C4-2B (cell line): ENCODE results near the gene RAB40B.

Source experiments
- H3K27ac ChIP-seq: fragments of 450-650 bp; 2 replicates; pipeline ENCODE4 v1.5.1; 2017
- ZFX ChIP-seq: fragments of 450-650 bp; IDR thresholded peaks from 2 replicates; pipeline ENCODE4 v1.6.1; 2017
- TF ChIP-seq, protein P1 (sequence below): fragments of 450-650 bp; conservative IDR thresholded peaks from 2 replicates; pipeline ENCODE4 v1.5.1; 2017; ENCODE audit warnings: mild to moderate bottlenecking

RAB40B gene

GRCh38 chr17:82663381-82664275, 34.9 kb downstream of the RAB40B start:
- TF ChIP-seq ZFX: no peak
- TF ChIP-seq, protein P1, sequence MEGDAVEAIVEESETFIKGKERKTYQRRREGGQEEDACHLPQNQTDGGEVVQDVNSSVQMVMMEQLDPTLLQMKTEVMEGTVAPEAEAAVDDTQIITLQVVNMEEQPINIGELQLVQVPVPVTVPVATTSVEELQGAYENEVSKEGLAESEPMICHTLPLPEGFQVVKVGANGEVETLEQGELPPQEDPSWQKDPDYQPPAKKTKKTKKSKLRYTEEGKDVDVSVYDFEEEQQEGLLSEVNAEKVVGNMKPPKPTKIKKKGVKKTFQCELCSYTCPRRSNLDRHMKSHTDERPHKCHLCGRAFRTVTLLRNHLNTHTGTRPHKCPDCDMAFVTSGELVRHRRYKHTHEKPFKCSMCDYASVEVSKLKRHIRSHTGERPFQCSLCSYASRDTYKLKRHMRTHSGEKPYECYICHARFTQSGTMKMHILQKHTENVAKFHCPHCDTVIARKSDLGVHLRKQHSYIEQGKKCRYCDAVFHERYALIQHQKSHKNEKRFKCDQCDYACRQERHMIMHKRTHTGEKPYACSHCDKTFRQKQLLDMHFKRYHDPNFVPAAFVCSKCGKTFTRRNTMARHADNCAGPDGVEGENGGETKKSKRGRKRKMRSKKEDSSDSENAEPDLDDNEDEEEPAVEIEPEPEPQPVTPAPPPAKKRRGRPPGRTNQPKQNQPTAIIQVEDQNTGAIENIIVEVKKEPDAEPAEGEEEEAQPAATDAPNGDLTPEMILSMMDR: no peak
- H3K27ac ChIP-seq: no peak overlapping the region

DNA sequence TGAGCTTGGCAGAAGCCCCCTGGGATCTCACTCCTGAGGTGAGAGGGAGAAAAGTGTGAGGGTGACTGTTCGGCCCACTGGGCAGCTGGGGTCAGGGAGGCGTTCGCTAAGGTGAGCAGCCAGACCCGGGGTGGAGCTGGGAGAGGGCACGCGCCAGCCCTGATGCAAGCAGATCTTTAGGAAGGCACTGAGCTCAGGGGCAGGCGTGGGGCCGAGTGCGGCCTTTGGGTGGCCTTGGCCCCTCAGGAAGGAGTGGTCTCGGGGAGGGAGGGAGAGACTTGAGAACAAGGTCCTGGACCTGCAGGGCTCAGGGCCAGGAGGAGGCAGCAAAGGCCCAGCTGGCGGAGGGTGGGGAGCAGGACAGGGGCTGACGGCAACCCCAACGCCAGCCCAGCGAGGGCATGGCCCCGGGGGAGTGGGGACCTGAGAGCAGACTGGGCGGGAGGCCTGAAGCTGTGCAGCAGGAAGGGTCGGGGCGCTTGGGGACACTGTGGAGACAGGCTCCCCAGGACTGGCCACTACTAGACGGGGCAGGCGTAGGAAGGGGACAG, 35.7 kb downstream of the RAB40B start:
- H3K27ac ChIP-seq: no peak overlapping the region
- TF ChIP-seq, protein P1: no peak
- TF ChIP-seq ZFX: no peak

DNA sequence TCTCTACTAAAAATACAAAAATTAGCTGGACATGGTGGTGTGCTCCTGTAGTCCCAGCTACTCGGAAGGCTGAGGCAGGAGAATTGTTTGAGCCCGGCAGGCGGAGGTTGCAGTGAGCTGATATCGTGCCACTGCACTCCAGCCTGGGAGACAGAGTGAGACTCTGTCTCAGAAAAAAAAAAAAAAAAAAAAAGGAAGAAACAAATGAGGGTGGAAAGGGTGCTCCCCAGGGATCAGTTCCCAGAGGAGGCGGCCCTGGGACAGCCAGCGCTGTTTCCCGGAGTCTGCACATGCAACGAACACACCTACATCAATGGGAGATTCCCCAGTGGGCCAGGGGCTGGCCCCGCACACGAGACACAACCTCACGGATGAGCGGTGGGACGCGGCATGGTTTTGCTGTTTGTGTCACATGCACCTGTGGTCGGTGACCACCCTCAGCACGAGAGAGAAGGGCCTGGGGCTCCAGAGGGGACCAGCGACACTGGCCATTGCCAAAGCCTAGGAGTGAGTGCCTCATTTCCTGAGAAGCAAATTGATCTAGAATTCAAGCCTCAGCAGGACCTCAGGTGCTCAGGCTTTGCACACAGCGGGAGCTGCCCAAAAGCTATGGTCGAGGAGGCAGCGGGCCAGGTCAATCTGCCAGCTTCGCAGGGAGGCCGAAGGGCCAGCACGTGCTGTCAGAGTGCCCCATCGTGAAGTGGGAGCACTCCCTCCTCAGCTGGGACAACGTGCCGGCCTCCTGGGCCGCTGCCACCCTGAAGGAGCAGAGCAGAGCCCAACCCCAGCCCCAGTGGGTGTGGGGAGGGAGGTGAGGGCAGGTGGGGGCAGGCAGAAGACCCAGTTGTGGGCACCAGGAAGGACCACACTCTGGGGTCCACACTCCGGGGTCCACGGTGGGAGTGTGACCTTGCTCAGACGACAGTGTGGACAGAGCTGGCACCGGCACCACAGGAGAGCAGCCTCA, 36.5 kb downstream of the RAB40B start:
- H3K27ac ChIP-seq: no peak overlapping the region
- TF ChIP-seq, protein P1: no peak
- no peak for TF ChIP-seq ZFX

- TF ChIP-seq ZFX: no peak
- TF ChIP-seq, protein P1: no peak
- no peak overlapping the region for H3K27ac ChIP-seq
Observed at GRCh38 chr17:82659886-82660285, 38.6 kb downstream of the RAB40B start.

GRCh38 chr17:82658796-82659452, 39.6 kb downstream of the RAB40B start:
- no peak overlapping the region for H3K27ac ChIP-seq
- TF ChIP-seq, protein P1: no peak
- no peak for TF ChIP-seq ZFX

DNA sequence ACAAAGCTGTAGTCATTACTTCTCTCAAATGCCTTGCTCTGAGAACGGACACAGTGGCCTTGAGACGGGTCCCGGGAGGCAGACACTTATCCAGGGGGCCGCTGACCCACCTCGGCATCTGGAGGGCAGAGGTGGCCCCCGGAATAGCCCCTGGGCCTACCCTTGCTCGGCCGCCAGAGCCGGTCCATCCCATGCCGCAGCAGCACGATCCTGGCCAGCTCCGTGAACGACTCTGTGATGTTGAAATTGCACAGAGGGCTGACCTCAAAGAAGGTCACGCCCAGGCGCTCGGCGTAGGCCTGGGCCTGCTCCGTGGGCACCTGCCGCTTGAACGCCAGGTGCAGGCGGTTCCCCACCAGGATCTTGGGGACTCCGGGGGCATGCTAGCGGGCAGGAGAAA, 40.2 kb downstream of the RAB40B start:
- TF ChIP-seq, protein P1: no peak
- no peak for TF ChIP-seq ZFX
- H3K27ac ChIP-seq: no peak overlapping the region
